Upper lobe of left lung (tissue), 6 donors: ENCODE results near the gene PLCE1. TPM values are rescaled to one million over a fixed set of nuclear protein-coding genes. Genes with fewer than 3 reads are reported as not detected.

Experiments used
- ATAC-seq, 2 donors: fragments of 200-7000 bp; cut with Tn5 transposase; one replicate each; pipeline ENCODE4 v1.9.1; 2022; ENCODE audit warnings: mild to moderate bottlenecking in 2 of 2, moderate library complexity in 2 of 2; ENCODE audit not compliant: low FRiP score in 2 of 2
- DNase-seq, 2 donors: peaks; one replicate each; pipeline ENCODE4 v3.0.0-alpha.2; 2019 to 2020
- H3K27ac ChIP-seq, 4 donors: fragments of 200-600 bp; sonication (generic); one replicate each; pipeline ENCODE4 v1.5.1; 2016 to 2019
- H3K27me3 ChIP-seq, 4 donors: fragments of 200-600 bp; sonication (generic); one replicate each; pipeline ENCODE4 v1.5.1; 2017 to 2019
- H3K36me3 ChIP-seq, 4 donors: fragments of 200-600 bp; sonication (generic); one replicate each; pipeline ENCODE4 v1.5.1; 2016 to 2019
- H3K4me1 ChIP-seq, 4 donors: fragments of 200-600 bp; sonication (generic); one replicate each; pipeline ENCODE4 v1.5.1; 2018 to 2019
- H3K4me3 ChIP-seq, 4 donors: fragments of 200-600 bp; sonication (generic); one replicate each; pipeline ENCODE4 v1.5.1; 2017 to 2019; ENCODE audit warnings: mild to moderate bottlenecking in 2 of 4, moderate library complexity in 1 of 4
- H3K9me3 ChIP-seq, 4 donors: fragments of 200-600 bp; sonication (generic); one replicate each; pipeline ENCODE4 v1.5.1; 2018 to 2019
- CTCF ChIP-seq, 6 experiments: fragments of 450-650 bp in 4 of 6; fragments of 200-600 bp in 2 of 6; sonication (generic) in 2 of 6; IDR thresholded peaks; one replicate each; pipeline ENCODE4 v1.5.1; 2016 to 2019; ENCODE audit warnings: antibody characterized with exemption in 6 of 6
- EP300 ChIP-seq, 4 donors: sonication (generic); formaldehyde crosslinking; IDR thresholded peaks; one replicate each; pipeline ENCODE4 v1.5.1; 2017; ENCODE audit warnings: antibody characterized with exemption in 4 of 4, control low read depth in 2 of 4
- POLR2A ChIP-seq, 4 donors: fragments of 450-650 bp; IDR thresholded peaks; one replicate each; pipeline ENCODE4 v1.5.1; 2016 to 2017; ENCODE audit warnings: antibody characterized with exemption in 4 of 4, mild to moderate bottlenecking in 2 of 4
- POLR2AphosphoS5 ChIP-seq, 2 donors: sonication (generic); formaldehyde crosslinking; IDR thresholded peaks; one replicate each; pipeline ENCODE4 v1.5.1; 2017; ENCODE audit warnings: antibody characterized with exemption in 2 of 2
- WGBS, 2 donors: methylation state at CpG; one replicate each; pipeline ENCODE4 v1.1.5; 2017 to 2018; 5-methylcytosine and 5-hydroxymethylcytosine counted together
- total RNA-seq, 6 donors: library from RNA; depleted of rRNA in 4 of 6; stranded (reverse); fragments of >200 nt in 4 of 6; gene quantifications; one replicate each; pipeline versions ENCODE4 v1.1.0 to v1.2.1, GENCODE V29; 2016 to 2021
- donor health status: DM: no; HTN: no; CAD: no; lungs with moderate emphysema.
- donor health status: DM: no; HTN: yes; CAD: no; lungs with severe emphysema.

Gene PLCE1
- total RNA-seq, 6 donors from 2014 or later = 8.4 to 15.0 (median 12.3) TPM

DNA sequence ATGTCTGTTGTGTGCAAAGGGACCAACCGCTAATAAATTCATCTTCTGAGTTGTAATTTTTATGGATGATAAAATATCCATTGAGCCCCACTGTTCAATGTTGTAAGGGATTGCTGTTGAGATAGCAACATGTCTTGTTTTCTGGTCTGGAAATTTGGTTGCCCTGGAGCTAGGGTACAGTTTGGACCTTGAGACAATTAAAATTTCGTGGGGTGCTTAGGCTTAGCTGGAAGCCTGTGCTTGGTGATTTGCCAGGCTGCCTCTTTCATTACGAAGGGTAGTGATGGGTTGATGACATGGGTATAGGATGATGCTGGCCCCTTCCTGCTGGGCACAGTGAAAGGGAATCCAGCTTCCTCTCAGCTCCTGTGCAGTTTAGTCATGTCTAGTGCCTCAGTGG, 43.6 kb downstream of the PLCE1 start:
- ATAC-seq = no peak
- 54 to 74% methylated on average over 2 to 3 of the region's 3 CpGs for WGBS, 2 donors
- TF ChIP-seq POLR2A (IDR thresholded peaks at IDR 0.05) = no peak
- TF ChIP-seq POLR2AphosphoS5 (IDR thresholded peaks at IDR 0.05) = no peak
- no peak for TF ChIP-seq CTCF (IDR thresholded peaks at IDR 0.05)
- TF ChIP-seq EP300 (IDR thresholded peaks at IDR 0.05) = no peak
- Histone ChIP-seq H3K36me3 (no peaks in the 10 kb centered on the region), H3K4me1 (no peaks in the 10 kb centered on the region), H3K27ac (no peak overlapping the region), H3K27me3 (no peaks in the 10 kb centered on the region), H3K9me3 (no peaks in the 10 kb centered on the region), H3K4me3 (no peak overlapping the region)
- DNase-seq = no peak

- DNase-seq (no peak), ATAC-seq (no peak)
- H3K4me1 ChIP-seq = no peaks in the 10 kb centered on the region
- H3K36me3 ChIP-seq = no peaks in the 10 kb centered on the region
- H3K27ac ChIP-seq = no peak overlapping the region
- no peaks in the 10 kb centered on the region for H3K9me3 ChIP-seq
- H3K4me3 ChIP-seq = no peak overlapping the region
- TF ChIP-seq POLR2AphosphoS5 (IDR thresholded peaks at IDR 0.05) = no peak
- TF ChIP-seq EP300 (IDR thresholded peaks at IDR 0.05) = no peak
- no peak for TF ChIP-seq POLR2A (IDR thresholded peaks at IDR 0.05)
- no peak for TF ChIP-seq CTCF (IDR thresholded peaks at IDR 0.05)
- 52 to 64% methylated on average over 4 of the region's 4 CpGs for WGBS, 2 donors
- H3K27me3 ChIP-seq = no peaks in the 10 kb centered on the region
These were observed 44.3 kb downstream of the PLCE1 start for GRCh38 chr10:94038024-94038423.

DNA sequence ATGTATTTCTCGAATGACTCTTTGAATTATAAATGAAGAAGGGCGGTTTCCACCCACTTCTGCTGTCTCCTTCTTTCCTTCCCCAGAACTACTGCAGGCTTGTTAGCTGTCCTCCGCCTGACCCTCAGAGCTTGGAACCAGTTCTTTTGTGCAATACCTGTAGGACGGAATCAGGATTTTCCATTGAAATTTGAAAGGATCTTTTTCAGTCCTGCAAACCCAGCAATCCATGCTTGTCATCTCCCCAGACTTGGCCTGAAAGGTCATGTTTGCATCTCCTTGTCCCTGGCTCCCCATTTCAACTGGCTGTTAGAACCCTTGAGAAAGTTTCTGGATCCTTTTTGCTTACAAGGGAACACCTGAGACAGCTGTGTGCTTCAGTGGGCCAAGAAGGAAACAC, 47.5 kb downstream of the PLCE1 start:
- ATAC-seq (no peak), DNase-seq (no peak)
- Histone ChIP-seq H3K4me3 (no peak overlapping the region), H3K36me3 (no peaks in the 10 kb centered on the region), H3K27me3 (no peaks in the 10 kb centered on the region), H3K9me3 (no peaks in the 10 kb centered on the region), H3K27ac (no peak overlapping the region), H3K4me1 (no peaks in the 10 kb centered on the region)
- TF ChIP-seq POLR2AphosphoS5 (IDR thresholded peaks at IDR 0.05) (no peak), CTCF (IDR thresholded peaks at IDR 0.05) (no peak), EP300 (IDR thresholded peaks at IDR 0.05) (no peak), POLR2A (IDR thresholded peaks at IDR 0.05) (no peak)
- WGBS, 2 donors = 91 to 97% methylated on average over 4 of the region's 4 CpGs

- Histone ChIP-seq H3K27ac (no peak overlapping the region), H3K36me3 (no peaks in the 10 kb centered on the region), H3K27me3 (no peaks in the 10 kb centered on the region), H3K4me1 (no peaks in the 10 kb centered on the region), H3K4me3 (no peak overlapping the region), H3K9me3 (no peaks in the 10 kb centered on the region)
- 63 to 73% methylated on average over 3 of the region's 3 CpGs for whole genome bisulfite sequencing, 2 donors
- ATAC-seq = peak in 1 of 2 donors; percentile 82
- no peak for TF ChIP-seq EP300 (IDR thresholded peaks at IDR 0.05)
- no peak for TF ChIP-seq POLR2AphosphoS5 (IDR thresholded peaks at IDR 0.05)
- TF ChIP-seq CTCF (IDR thresholded peaks at IDR 0.05) = no peak
- no peak for TF ChIP-seq POLR2A (IDR thresholded peaks at IDR 0.05)
- no peak for DNase-seq
These were observed 48.5 kb downstream of the PLCE1 start for GRCh38 chr10:94042001-94042833.

DNA sequence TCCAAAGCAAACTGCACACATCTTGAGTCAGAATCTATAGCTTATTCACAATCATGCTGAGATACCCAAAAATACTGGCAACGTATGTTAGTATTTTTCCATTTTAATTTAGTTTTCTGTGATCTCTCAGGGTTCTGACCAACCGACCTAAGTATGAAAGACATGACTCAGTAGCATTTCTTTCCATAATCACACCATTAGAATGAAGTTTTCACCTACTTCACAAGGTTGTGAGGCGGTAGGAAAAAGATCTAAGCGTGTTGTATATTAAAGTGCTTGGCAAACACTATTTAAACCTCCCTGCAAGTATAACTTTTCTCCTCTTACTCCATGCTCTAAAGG, 49.1 kb downstream of the PLCE1 start:
- H3K27me3 ChIP-seq = no peaks in the 10 kb centered on the region
- no peak overlapping the region for H3K27ac ChIP-seq
- H3K4me3 ChIP-seq = no peak overlapping the region
- DNase-seq (no peak), ATAC-seq (peak in 1 of 2 donors; percentile 7)
- no peaks in the 10 kb centered on the region for H3K9me3 ChIP-seq
- TF ChIP-seq POLR2AphosphoS5 (IDR thresholded peaks at IDR 0.05) = no peak
- no peak for TF ChIP-seq EP300 (IDR thresholded peaks at IDR 0.05)
- TF ChIP-seq POLR2A (IDR thresholded peaks at IDR 0.05) = no peak
- TF ChIP-seq CTCF (IDR thresholded peaks at IDR 0.05) = no peak
- H3K36me3 ChIP-seq = no peaks in the 10 kb centered on the region
- H3K4me1 ChIP-seq = no peaks in the 10 kb centered on the region
- 71 to 78% methylated on average over 4 of the region's 4 CpGs for WGBS, 2 donors
